Loucy (cell line): ENCODE measurements around the gene ENTR1.
"Not testable (repeated sequence)": the region's sequence is repeated elsewhere in the genome, so short reads cannot be mapped to it uniquely, and the experiment has no call there.

ENCODE experiments used
- H2AFZ ChIP-seq: fragments of 200-600 bp; sonication (generic); 2 replicates; pipeline ENCODE4 v1.6.0; 2016; ENCODE audit warnings: antibody characterized with exemption, mild to moderate bottlenecking, low read length, moderate library complexity
- H3F3A ChIP-seq: fragments of 200-600 bp; 2 replicates; pipeline ENCODE4 v1.6.0; 2016; ENCODE audit warnings: antibody characterized with exemption, low read depth, mild to moderate bottlenecking
- H3K27me3 ChIP-seq: fragments of 200-600 bp; sonication (generic); 2 replicates; pipeline ENCODE4 v1.6.1; 2014; ENCODE audit warnings: low read length, mild to moderate bottlenecking; ENCODE audit not compliant: insufficient read depth, poor library complexity, severe bottlenecking
- H3K36me3 ChIP-seq: fragments of 200-600 bp; sonication (generic); 2 replicates; pipeline ENCODE4 v1.6.1; 2016; ENCODE audit warnings: low read length; ENCODE audit not compliant: insufficient read depth
- H3K4me1 ChIP-seq: fragments of 200-600 bp; sonication (generic); 2 replicates; pipeline ENCODE4 v1.5.1; 2014; ENCODE audit warnings: low read length, mild to moderate bottlenecking; ENCODE audit not compliant: insufficient read depth, poor library complexity, severe bottlenecking
- H3K4me2 ChIP-seq: fragments of 200-600 bp; sonication (generic); 2 replicates; pipeline ENCODE4 v1.6.0; 2014; ENCODE audit warnings: antibody characterized with exemption, low read length, low read depth, mild to moderate bottlenecking; ENCODE audit not compliant: poor library complexity, severe bottlenecking
- H3K4me3 ChIP-seq: fragments of 200-600 bp; sonication (generic); 2 replicates; pipeline ENCODE4 v1.5.1; 2014; ENCODE audit warnings: low read length, mild to moderate bottlenecking, mixed read lengths; ENCODE audit not compliant: poor library complexity, severe bottlenecking
- H3K79me2 ChIP-seq: fragments of 200-600 bp; sonication (generic); 2 replicates; pipeline ENCODE4 v1.6.1; 2014; ENCODE audit warnings: low read length; ENCODE audit not compliant: insufficient read depth
- H3K9ac ChIP-seq: fragments of 200-600 bp; sonication (generic); 2 replicates; pipeline ENCODE4 v1.6.0; 2014; ENCODE audit warnings: mild to moderate bottlenecking, low read depth, low read length, moderate library complexity; ENCODE audit not compliant: poor library complexity, severe bottlenecking
- H3K9me2 ChIP-seq: fragments of 200-600 bp; sonication (generic); replicated peaks from 2 replicates; pipeline ENCODE4 v1.6.1; 2016; ENCODE audit warnings: low read depth, low read length, mixed read lengths
- H3K9me3 ChIP-seq: fragments of 200-600 bp; sonication (generic); 2 replicates; pipeline ENCODE4 v1.6.1; 2014; ENCODE audit warnings: mild to moderate bottlenecking, antibody characterized with exemption, low read length, low read depth; ENCODE audit not compliant: insufficient read depth
- H4K20me1 ChIP-seq: fragments of 200-600 bp; sonication (generic); 2 replicates; pipeline ENCODE4 v1.6.0; 2014; ENCODE audit warnings: antibody characterized with exemption, low read length, mild to moderate bottlenecking; ENCODE audit not compliant: insufficient read depth, poor library complexity, severe bottlenecking
- CTCF ChIP-seq: fragments of 200-600 bp; sonication (generic); conservative IDR thresholded peaks from 2 replicates; pipeline ENCODE4 v1.5.1; 2014; ENCODE audit warnings: mild to moderate bottlenecking, antibody characterized with exemption, low read length
- EZH2phosphoT487 ChIP-seq: fragments of 200-600 bp; IDR thresholded peaks from 2 replicates; pipeline ENCODE4 v1.6.1; 2018; ENCODE audit warnings: antibody characterized with exemption, mild to moderate bottlenecking, moderate library complexity, borderline replicate concordance

Gene ENTR1

GRCh38 chr9:136407911-136408310 is 2.5 kb downstream of the ENTR1 start:
- Histone ChIP-seq H2AFZ (no peak overlapping the region), H3K36me3 (peaks cover 6% of the 10 kb centered on the region; the same call in 1 of the 2 replicates), H3F3A (0 out of 2 replicates have a peak, but pooled peaks cover 4% of the 10 kb centered on the region), H3K4me3 (no peak overlapping the region), H3K9ac (no peak overlapping the region), H3K9me3 (no peaks in the 10 kb centered on the region), H3K27me3 (no peaks in the 10 kb centered on the region), H3K79me2 (peaks cover 58% of the 10 kb centered on the region), H3K4me1 (peaks cover 56% of the 10 kb centered on the region), H3K9me2 (no peaks in the 10 kb centered on the region), H4K20me1 (peaks cover 26% of the 10 kb centered on the region), H3K4me2 (peak overlapping the region; percentile 16)
- TF ChIP-seq EZH2phosphoT487 (no peak), CTCF (no peak)

- Histone ChIP-seq H4K20me1 (peaks cover 18% of the 10 kb centered on the region), H3K4me1 (peaks cover 50% of the 10 kb centered on the region), H3K79me2 (peaks cover 50% of the 10 kb centered on the region)
- H3K27me3 ChIP-seq, H3K4me2 ChIP-seq, H3K36me3 ChIP-seq, H3K9me2 ChIP-seq, H2AFZ ChIP-seq, H3F3A ChIP-seq, H3K9me3 ChIP-seq, H3K4me3 ChIP-seq, H3K9ac ChIP-seq: not testable (repeated sequence)
Observed at GRCh38 chr9:136407061-136407460, 3.4 kb downstream of the ENTR1 start.

GRCh38 chr9:136405904-136406303 is 4.5 kb downstream of the ENTR1 start:
- not testable (repeated sequence) for H4K20me1 ChIP-seq, H3F3A ChIP-seq, H3K9me3 ChIP-seq, H3K27me3 ChIP-seq, H3K9ac ChIP-seq, H3K9me2 ChIP-seq, H2AFZ ChIP-seq, H3K36me3 ChIP-seq, H3K4me3 ChIP-seq
- peaks cover 38% of the 10 kb centered on the region for H3K79me2 ChIP-seq
- H3K4me1 ChIP-seq: peaks cover 40% of the 10 kb centered on the region
- peak overlapping the region; percentile 74 for H3K4me2 ChIP-seq

GRCh38 chr9:136405481-136405880 is 4.9 kb downstream of the ENTR1 start:
- H3K9me3 ChIP-seq: no peaks in the 10 kb centered on the region
- H3K4me1 ChIP-seq: peaks cover 43% of the 10 kb centered on the region
- no peak for TF ChIP-seq EZH2phosphoT487
- no peak for TF ChIP-seq CTCF
- H3K4me2 ChIP-seq: peak overlapping the region; percentile 74
- 0 out of 2 replicates have a peak, but pooled peaks cover 4% of the 10 kb centered on the region for H3F3A ChIP-seq
- H3K79me2 ChIP-seq: peaks cover 34% of the 10 kb centered on the region
- peaks cover 5% of the 10 kb centered on the region for H4K20me1 ChIP-seq
- no peaks in the 10 kb centered on the region for H3K27me3 ChIP-seq
- no peak overlapping the region for H2AFZ ChIP-seq
- H3K36me3 ChIP-seq: peaks cover 6% of the 10 kb centered on the region; the same call in 1 of the 2 replicates
- H3K9ac ChIP-seq: no peak overlapping the region
- H3K9me2 ChIP-seq: no peaks in the 10 kb centered on the region
- no peak overlapping the region for H3K4me3 ChIP-seq
